HEK293T (cell line): ENCODE data around the gene HELQ.

Experiments used
- ARNT ChIP-seq: fragments of 450-650 bp; IDR thresholded peaks from 2 replicates; pipeline ENCODE4 v1.6.1; 2017; ENCODE audit warnings: mild to moderate bottlenecking
- BHLHE40 ChIP-seq: fragments of 450-650 bp; IDR thresholded peaks from 2 replicates; pipeline ENCODE4 v1.6.1; 2016; ENCODE audit warnings: mild to moderate bottlenecking, moderate library complexity, borderline replicate concordance
- CTBP1 ChIP-seq: fragments of 450-650 bp; IDR thresholded peaks from 2 replicates; pipeline ENCODE4 v1.6.1; 2016; ENCODE audit warnings: borderline replicate concordance
- ELF4 ChIP-seq: fragments of 450-650 bp; IDR thresholded peaks from 2 replicates; pipeline ENCODE4 v1.6.1; 2017; ENCODE audit warnings: antibody characterized with exemption
- FOXA1 ChIP-seq: fragments of 450-650 bp; IDR thresholded peaks from 2 replicates; pipeline ENCODE4 v1.6.1; 2016; ENCODE audit warnings: mild to moderate bottlenecking
- FOXK2 ChIP-seq: fragments of 450-650 bp; IDR thresholded peaks from 2 replicates; pipeline ENCODE4 v1.6.1; 2016; ENCODE audit warnings: mild to moderate bottlenecking
- FOXM1 ChIP-seq: fragments of 450-650 bp; IDR thresholded peaks from 2 replicates; pipeline ENCODE4 v1.6.1; 2017; ENCODE audit warnings: mild to moderate bottlenecking, borderline replicate concordance
- HDGF ChIP-seq: fragments of 450-650 bp; IDR thresholded peaks from 2 replicates; pipeline ENCODE4 v1.6.1; 2017; ENCODE audit warnings: antibody characterized with exemption, borderline replicate concordance
- L3MBTL2 ChIP-seq: fragments of 450-650 bp; conservative IDR thresholded peaks from 2 replicates; pipeline ENCODE4 v1.6.1; 2016; ENCODE audit warnings: mild to moderate bottlenecking
- NFRKB ChIP-seq: fragments of 450-650 bp; IDR thresholded peaks from 2 replicates; pipeline ENCODE4 v1.6.1; 2016; ENCODE audit warnings: mild to moderate bottlenecking, moderate library complexity
- PKNOX1 ChIP-seq: fragments of 450-650 bp; IDR thresholded peaks from 2 replicates; pipeline ENCODE4 v1.6.1; 2016
- SP1 ChIP-seq: fragments of 450-650 bp; IDR thresholded peaks from 2 replicates; pipeline ENCODE4 v1.6.1; 2017
- TARDBP ChIP-seq: fragments of 450-650 bp; IDR thresholded peaks from 2 replicates; pipeline ENCODE4 v1.6.1; 2016
- ZNF384 ChIP-seq: fragments of 450-650 bp; IDR thresholded peaks from 2 replicates; pipeline ENCODE4 v1.6.1; 2016

GRCh38 chr4:83431200-83431599 lies 24.4 kb downstream of the HELQ start:
- TF ChIP-seq ELF4 (no peak), ZNF384 (no peak), L3MBTL2 (no peak), PKNOX1 (no peak), TARDBP (no peak), SP1 (no peak), FOXA1 (no peak), ARNT (no peak), FOXM1 (no peak), BHLHE40 (no peak), NFRKB (no peak), CTBP1 (no peak), HDGF (no peak), FOXK2 (no peak)
